Stimulated activated CD4-positive, alpha-beta T cell treated with anti-CD3 and anti-CD28 coated beads, Interleukin-4, amount 100 ng/mL, for 48 hours (primary cell): ENCODE data around the gene TTLL5.

ENCODE experiments used
- DNase-seq, 2 donors: peaks; one replicate each; pipeline ENCODE4 v3.0.0-alpha.2; 2020; ENCODE audit warnings: low read depth in 2 of 2

TTLL5 gene, protein sequence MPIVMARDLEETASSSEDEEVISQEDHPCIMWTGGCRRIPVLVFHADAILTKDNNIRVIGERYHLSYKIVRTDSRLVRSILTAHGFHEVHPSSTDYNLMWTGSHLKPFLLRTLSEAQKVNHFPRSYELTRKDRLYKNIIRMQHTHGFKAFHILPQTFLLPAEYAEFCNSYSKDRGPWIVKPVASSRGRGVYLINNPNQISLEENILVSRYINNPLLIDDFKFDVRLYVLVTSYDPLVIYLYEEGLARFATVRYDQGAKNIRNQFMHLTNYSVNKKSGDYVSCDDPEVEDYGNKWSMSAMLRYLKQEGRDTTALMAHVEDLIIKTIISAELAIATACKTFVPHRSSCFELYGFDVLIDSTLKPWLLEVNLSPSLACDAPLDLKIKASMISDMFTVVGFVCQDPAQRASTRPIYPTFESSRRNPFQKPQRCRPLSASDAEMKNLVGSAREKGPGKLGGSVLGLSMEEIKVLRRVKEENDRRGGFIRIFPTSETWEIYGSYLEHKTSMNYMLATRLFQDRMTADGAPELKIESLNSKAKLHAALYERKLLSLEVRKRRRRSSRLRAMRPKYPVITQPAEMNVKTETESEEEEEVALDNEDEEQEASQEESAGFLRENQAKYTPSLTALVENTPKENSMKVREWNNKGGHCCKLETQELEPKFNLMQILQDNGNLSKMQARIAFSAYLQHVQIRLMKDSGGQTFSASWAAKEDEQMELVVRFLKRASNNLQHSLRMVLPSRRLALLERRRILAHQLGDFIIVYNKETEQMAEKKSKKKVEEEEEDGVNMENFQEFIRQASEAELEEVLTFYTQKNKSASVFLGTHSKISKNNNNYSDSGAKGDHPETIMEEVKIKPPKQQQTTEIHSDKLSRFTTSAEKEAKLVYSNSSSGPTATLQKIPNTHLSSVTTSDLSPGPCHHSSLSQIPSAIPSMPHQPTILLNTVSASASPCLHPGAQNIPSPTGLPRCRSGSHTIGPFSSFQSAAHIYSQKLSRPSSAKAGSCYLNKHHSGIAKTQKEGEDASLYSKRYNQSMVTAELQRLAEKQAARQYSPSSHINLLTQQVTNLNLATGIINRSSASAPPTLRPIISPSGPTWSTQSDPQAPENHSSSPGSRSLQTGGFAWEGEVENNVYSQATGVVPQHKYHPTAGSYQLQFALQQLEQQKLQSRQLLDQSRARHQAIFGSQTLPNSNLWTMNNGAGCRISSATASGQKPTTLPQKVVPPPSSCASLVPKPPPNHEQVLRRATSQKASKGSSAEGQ (N-terminal part only)

DNA sequence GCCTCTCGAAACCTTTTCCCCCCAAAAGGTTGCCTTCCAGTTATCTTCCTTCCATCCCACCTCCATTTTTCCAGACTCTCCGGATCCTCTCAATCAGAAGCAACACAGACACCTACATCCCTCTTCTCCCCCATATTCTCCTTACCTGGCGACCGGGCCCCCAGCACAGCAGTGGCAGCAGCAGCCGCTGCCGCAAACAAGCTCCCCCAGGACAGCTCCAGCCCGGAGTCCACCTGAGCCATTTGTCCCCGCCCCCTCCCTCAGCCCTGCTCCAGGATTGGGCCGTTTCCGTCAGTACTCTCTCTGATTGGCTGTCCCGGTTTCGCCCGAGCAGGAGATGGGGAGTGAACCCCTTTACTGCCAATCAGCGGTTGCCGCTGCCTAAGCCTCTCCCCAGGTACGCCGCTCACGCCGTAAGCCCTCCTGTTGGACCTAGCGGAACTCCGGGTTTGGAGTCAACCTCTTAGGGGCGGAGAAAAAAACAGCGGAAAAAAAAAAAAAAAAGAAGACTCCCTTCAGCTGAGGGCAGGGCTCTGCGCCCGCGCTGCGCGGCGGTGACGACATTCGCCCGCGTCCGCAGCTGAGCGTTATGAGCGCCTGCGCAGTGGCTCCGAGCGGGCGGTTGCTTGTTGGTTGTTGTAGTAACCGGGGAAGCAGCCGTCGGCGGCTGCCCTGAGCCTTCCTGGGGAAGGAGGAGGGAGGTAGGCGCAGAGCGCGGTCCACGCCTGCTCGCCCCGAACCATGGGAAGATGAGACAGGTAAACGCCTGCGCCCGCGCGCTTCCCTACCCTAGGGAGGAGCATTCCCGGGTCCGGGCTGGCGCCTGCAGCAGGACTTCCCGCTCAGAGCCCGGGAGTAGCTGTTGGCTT, at the start of gene TTLL5, which contains the start of gene ERG28:
TSS of gene TTLL5 (plus strand) at position 617 of the 869 bp plus-strand sequence. CDS start 1,904 bp downstream, outside the sequence.
TSS of gene ERG28 (minus strand) at position 247 of the 869 bp plus-strand sequence. CDS start 3,374 bp downstream, outside the sequence.
- peak; percentile 90 to 94 for DNase-seq

DNA sequence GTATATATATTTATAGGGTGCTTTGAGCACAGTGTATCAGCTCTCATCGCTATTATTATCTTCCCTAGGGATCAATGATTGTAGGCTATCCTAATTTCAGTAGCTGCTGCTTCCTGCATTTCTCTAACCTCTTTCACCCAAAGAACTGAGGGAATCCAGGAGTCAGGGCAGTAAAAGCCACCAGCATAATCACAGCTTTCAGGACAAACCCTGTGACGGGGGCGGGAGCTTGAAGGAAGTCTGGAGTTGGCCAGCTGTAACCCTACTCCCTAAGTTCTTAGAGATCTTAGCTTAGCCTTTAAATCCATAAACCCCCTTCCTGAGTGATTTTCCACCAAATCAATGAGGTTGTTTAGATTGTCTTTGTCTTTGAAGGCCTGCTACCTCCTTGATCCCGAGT, 48.9 kb upstream of the TTLL5 start:
- no peak for DNase-seq

DNA sequence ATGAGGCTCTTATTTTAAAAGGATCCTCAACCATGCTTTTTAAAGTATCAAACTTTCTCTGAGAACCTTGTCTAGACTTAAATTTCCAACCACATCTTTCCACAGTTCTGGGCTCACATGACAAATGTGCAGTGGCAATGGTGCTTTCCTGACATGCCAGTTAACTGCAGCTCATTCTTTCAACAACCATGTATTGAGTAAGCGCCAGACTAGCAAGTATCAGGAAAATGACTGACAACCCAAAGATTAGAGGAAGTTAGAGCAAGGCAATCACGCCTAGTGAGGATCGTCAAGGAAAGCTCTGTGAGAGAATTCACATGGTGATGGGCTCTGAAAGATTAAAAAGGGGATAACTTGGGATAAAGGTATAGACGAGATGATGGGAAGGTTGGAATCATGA, 46.9 kb upstream of the TTLL5 start:
- DNase-seq, result no peak

DNA sequence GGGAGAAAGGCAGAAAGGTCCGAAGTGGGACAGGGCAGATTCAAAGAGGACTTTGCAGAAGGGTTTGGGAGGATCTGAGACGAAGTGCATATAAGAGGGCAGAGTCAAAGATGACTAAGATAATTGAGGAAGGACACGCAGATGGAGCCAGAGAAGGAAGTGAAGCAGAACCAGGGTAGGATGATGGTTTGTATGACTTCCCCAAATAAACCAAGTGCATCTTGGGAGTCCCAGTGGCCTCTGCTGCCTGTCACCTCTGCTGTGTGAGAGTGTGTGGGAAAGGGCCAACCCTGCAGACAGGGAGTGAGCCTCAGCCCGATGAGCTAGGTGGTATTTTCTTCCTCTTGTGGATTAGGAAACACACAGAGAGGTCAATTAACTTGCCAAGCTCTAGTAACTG, 45.8 kb upstream of the TTLL5 start:
- no peak for DNase-seq

DNA sequence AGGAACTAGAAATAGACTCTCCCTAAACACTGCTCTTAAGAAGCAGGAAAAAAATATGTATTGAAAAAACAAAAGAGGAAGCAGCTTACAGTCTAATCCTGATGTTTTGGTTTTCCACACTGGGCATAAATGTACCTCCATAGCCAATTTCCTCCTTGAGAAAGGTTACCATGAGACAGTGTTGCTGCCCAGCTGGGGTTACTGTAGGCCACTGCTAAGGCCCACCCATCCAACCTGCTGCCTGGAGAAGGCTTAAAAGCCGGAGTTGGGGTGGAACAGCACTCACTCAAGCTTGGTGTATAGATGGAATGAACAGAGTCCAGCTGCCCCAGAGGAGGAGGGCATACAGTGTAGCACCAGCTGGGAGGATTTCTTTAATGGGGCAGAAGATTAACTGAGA, 41.5 kb upstream of the TTLL5 start:
- DNase-seq, result no peak

DNA sequence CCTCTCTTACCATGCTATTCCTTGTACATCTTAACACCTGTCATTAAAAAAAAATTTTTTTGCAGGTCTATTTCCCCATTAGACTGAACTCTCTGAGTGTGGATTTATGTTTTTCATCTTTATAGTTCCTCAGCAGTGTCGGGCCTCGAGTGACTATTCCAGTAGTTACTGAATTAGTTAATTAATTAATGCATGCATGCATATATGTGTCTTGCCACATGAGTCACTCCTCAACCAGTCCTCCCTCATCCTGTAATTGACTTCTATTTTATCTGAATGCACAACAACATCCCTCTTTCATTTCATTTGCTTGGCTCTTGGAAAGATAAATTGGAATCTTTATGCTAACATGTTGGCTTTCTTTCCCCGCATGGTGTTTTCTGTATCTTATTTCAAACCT, 36.0 kb upstream of the TTLL5 start:
- DNase-seq, result no peak

DNA sequence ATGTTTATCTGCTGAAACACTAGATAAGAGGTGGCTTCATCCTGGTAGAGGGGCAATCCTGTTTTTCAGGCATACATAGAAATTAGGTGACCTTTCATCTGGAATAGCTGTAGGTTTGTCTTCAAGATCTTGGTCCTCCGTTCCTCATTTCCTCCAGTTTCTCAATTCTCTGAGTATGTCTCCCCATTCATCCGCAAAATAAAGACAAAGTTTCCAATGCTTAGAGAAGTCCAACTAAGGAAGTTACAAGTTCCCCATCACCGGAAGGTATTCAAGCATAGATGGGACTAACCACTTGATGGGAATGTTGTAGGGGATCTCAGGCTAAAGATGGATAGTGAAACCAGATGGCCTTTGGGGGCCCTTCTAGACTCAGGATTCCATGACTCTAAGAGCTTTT, 34.6 kb upstream of the TTLL5 start:
- no peak for DNase-seq

DNA sequence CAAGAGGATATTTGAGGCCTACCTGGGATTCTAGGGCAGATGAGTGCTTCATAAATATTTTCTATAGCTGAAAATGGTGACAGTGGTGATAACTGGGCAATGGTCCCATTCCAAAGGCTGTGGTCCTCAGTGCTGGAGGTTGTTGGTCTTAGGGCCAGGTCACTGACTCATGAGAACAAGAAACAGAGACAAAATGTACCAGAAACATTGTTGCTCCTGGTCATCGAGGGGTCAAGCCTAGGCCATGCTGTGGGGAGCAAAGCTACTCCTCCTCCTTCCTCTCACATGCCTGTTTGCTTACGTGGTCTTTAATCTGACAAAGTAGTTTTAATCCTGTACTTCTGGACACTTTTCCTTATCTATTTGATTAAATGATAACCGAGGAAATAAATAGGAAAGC, 34.2 kb upstream of the TTLL5 start:
- no peak for DNase-seq

DNA sequence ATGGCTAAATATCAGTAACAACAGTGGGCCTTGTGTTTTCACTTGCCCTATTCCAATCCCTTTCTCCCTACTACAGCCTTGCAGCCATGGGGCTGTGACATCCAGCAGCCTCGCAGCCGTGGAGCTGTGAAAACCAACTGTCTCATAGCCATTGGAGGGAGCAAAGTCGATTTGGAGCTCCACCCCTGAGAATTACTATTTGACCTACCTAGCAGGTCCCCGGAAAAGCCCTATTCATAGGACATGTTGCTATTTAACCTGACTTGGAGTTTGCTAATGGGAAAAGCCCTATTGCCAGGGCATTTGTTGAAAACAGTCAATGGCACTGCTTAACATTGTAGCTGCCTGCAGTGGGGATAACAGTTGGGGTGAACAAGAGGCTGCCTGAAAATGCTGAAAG, 33.6 kb upstream of the TTLL5 start:
- DNase-seq, result no peak

DNA sequence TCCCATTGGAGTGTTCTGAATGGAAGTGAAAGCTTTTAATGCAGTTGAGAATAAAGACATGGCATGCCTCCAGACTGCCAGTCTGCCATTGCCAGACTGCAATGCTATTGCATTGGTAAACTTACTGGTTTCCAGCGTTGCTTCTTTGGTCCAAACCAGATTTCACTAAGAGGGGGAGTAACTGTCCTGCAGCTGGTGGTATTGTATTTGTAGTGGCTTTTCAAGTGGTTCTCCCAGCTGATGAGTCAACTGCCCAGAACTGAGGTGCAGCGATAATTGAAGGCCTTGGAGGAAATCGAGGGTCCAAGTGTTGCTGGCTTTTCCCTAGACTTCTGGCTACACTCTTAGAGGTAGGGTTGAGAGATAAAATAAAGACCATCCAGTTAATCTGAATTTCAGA, 32.2 kb upstream of the TTLL5 start:
- DNase-seq, result no peak

DNA sequence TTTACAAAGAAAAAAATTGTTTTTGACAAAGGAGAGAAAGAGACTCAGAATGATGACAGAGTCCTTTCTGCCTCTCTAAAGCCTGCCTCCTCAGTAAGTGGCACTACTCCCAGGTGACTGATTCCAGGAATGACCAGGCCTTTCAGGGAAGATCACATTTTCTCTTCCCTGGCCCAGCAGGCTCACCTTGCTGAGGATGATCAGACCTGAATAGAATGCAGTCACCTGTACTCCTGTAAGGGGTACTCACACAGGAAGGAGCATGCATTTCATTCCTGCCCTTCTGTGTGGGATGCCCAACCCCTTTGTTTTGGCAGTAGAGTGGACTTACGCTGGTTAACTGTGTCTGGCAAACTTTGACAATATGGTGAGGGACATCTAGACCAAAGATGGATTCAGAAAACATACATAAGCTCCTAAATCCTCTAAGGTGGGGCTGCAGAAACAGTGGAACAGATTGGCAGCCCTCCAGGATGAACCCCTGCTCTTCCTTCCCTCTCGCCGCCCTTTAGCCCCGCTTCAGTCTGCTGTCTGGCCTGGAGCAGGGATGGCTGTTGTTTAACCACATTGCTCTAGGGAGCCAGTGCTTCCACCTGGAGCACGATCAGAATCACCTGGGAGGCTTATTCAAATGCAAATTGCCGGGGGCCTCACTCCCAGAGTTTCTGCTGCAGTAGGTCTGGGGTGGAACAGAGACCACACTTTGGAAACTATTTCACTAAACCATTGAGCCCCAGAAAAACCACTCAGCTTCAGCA, 30.2 kb upstream of the TTLL5 start:
- DNase-seq, result no peak

DNA sequence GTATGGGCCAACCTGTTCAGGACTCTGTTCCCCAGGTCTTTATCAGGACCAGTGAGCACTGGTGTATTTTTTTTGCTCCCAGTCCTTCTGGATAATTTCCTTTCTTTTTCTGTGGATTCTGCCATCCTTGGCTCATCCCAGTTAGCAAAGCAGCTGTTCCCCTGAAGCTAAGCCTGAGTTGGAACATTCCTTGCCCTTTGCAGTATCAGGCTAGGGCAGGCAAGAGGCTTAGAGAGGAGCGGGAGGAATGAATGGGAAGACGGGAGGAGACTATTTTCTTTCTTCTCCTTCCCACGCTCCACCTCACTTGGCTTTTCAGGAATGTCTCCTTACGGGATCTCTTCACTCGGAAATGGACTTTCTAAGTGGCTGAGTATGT, 29.6 kb upstream of the TTLL5 start:
- no peak for DNase-seq

DNA sequence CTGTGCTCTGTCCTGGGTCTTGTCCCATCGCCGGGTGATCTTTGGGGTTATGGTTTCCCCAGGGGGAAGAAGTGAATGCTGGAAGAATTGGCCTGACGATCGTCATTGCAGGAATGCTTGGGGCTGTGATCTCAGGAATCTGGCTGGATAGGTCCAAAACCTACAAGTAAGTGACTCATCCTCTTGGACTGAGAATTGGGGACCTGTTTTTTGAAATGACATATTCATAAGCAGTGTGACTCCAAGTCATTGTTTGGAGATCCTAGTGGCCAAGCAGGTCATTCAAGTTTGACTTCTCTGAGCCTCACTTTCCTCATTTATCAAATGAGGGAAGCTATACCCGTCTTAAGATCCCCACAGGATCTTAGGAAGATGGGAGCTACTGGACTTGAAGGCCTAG, 26.2 kb upstream of the TTLL5 start:
- DNase-seq, result no peak

DNA sequence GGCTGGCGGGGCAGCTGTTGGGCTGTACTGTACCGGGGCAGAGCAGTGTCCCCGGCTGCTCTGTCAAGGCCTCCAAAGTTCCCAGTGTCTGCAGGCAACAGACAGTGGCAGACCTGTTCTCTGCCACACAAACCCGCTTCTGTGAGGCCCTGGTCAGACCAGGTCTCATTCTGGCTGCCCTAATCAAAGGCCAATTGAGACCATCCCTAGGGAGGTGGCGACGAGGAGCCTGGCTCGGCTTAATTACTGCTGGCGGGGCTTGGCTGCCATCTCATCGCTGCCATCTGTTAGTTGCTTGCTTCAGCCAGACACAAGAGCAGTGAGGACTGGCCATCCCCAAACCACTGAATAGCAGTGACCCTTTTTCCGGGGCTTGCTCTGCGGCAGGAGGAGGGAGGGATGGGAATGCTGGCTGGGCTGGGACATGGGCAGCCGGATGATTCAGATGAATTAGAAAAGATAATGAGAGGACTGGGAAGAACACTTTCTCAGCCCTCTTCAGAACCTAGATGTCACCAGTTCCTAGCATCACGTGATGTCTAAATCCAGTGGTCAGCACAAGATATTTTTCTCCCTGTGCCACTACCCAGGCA, 24.9 kb upstream of the TTLL5 start:
- no peak for DNase-seq

DNA sequence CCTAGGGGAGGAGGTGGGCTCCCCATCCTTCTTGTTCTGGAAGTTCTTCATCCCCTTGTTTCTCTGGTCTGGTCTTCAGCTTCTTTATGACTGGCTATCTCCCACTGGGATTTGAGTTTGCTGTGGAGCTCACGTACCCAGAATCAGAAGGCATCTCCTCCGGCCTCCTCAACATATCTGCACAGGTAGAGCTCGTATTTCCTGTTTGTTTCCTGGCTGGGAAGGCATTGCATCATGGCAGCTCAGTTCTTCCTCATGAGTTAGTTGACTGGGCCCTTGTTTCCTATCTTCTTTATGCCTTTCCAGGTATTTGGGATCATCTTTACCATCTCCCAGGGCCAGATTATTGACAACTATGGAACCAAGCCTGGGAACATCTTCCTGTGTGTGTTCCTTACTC, 20.2 kb upstream of the TTLL5 start:
- DNase-seq, result no peak

DNA sequence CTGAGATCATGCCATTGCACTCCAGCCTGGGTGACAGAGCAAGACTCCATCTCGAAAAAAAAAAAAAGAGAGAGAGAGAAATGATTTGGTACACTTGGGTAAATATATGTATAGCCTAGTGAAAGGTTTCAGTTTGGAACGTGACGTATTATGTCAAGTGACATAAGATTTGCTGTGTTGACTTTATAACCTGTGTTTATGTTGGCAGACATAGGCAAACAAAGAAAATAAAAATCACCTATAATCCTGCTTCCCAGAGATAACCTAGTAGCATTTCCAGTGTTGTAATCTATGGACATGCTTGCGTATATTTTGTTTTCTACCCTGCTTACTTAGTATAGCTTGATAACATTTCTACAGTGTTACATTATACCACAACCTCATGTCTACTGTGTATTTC, 17.1 kb upstream of the TTLL5 start:
- no peak for DNase-seq

DNA sequence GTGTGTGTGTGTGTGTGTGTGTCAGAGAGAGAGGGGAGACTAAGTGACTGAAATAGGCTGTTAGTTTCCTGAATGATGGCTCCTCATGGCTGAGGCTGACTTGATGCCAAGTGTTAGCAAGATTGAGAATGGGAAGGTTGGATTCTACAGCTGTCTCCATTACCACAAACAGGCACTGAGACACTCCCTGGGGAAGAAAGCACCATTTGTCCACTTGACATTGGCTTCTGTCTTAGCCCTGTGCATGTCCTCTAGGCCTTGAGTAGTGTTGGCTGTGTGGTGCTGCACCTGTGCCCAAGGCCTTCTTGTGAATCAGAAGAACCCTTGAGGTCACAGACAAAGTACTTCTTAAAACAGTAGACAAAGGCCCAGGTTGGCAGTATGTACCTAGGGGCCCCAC, 16.0 kb upstream of the TTLL5 start:
- DNase-seq, result no peak

DNA sequence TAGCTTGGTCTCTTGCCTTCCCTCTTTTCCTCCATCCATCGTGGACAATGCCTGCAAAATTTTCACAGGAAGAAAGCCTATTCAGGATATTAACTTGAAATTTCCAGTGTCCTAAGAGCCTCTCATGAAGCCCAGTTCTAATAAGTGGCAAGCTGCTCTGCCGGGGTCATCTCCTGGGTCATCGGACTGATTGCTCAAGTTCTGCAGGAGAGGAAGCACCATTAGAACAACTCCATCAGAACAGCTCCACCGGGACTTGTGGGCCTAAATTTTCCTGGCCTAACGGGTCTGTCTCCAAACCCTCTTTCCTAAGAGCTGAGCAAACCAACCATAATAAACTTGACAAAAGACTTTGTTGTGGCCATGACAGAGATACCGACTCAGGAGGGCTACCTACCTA, 14.3 kb upstream of the TTLL5 start:
- no peak for DNase-seq

DNA sequence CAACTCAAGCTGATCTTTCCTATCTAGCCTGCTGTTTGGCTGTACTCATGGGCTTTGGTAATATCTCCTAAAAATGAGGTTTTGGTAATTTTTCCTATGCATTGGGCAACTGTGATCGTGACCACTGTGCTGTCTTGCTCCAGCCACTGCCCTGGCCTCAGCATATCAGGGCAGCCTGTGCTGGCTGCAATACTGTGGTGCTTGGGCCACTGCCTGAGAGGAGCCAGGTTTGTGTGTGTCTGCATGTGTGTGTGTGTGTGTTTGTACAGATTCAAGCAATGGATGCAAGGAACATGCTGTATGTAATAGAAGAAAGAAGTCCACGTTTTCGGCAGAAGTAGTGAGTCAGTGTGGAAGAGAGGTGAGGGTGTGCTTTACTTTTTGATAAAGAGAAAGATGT, 13.4 kb upstream of the TTLL5 start:
- DNase-seq, result no peak
